GM18870 (cell line): ENCODE data around the gene NDUFB3.
A peak's percentile ranks its signal among the peaks of the same experiment; 100 is the strongest.

ENCODE experiments used
- ATAC-seq: cut with Tn5 transposase; IDR thresholded peaks from one replicate; pipeline ENCODE4 v1.9.1; 2021; ENCODE audit warnings: moderate library complexity; ENCODE audit not compliant: unreplicated experiment

The NDUFB3 gene

DNA sequence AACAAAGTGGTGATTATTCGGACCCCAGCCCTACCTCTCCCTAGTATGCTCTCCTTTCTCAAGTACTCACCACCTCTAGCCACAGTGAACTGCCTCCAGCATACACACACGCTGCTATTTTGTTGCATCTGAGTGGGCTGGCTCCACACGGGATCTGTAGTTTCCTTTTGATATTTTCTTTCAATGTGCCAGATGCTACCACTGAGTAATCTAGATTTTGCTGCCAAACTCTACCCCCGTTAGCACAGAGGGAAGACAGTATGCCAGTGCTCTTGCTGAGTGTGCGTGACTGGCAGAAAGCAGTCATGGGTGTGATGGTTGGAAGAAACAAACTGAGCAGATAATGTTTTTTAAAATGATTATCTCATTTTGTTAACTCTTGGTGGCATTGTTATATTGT, 55.8 kb downstream of the NDUFB3 start:
- no peak for ATAC-seq

GRCh38 chr2:201128033-201128432, 56.2 kb downstream of the NDUFB3 start:
- ATAC-seq = no peak

- ATAC-seq = no peak
Measured at GRCh38 chr2:201128933-201129505, 57.2 kb downstream of the NDUFB3 start.

GRCh38 chr2:201130524-201131186, 58.9 kb downstream of the NDUFB3 start:
- no peak for ATAC-seq

GRCh38 chr2:201132518-201132917, 60.7 kb downstream of the NDUFB3 start:
- peak; percentile 36 for ATAC-seq
